Gastrocnemius medialis (tissue), 4 donors: ENCODE results near the gene CTDSPL.

Experiments
- CTCF ChIP-seq, 5 experiments: fragments of 450-650 bp in 3 of 5; fragments of 200-600 bp in 2 of 5; sonication (generic) in 2 of 5; IDR thresholded peaks in 4 of 5; conservative IDR thresholded peaks in 1 of 5; 1 replicate in 4 of 5; 2 replicates in 1 of 5; pipeline ENCODE4 v1.5.1; 2016 to 2019; ENCODE audit warnings: antibody characterized with exemption in 5 of 5, mild to moderate bottlenecking in 3 of 5, moderate library complexity in 3 of 5
- POLR2A ChIP-seq, 2 donors: fragments of 450-650 bp; IDR thresholded peaks; one replicate each; pipeline ENCODE4 v1.6.1; 2017; ENCODE audit warnings: antibody characterized with exemption in 2 of 2, mild to moderate bottlenecking in 2 of 2, moderate library complexity in 2 of 2

GRCh38 chr3:37996785-37997301, 135.2 kb downstream of the CTDSPL start:
- TF ChIP-seq CTCF (IDR thresholded peaks at IDR 0.05 in 4 of 5, conservative IDR thresholded peaks at IDR 0.05 in 1 of 5) (peak; percentile 69 to 87 (median 83)), POLR2A (IDR thresholded peaks at IDR 0.05) (no peak)
